Prostate gland (tissue), 2 donors: ENCODE results near the gene ZNF626. TPM values are rescaled to one million over a fixed set of nuclear protein-coding genes. Genes with fewer than 3 reads are reported as not detected.
"Not testable (repeated sequence)": the region's sequence is repeated elsewhere in the genome, so short reads cannot be mapped to it uniquely, and the experiment has no call there.

ENCODE experiments used
- DNase-seq: peaks from one replicate; pipeline ENCODE4 v3.0.0-alpha.2; 2019; ENCODE audit warnings: low spot score
- H3K27ac ChIP-seq, 2 donors: fragments of 200-600 bp; sonication (generic); 2 replicates each; pipeline ENCODE4 v1.5.1; 2017 to 2019
- H3K27me3 ChIP-seq: fragments of 200-600 bp; sonication (generic); replicated peaks from 2 replicates; pipeline ENCODE4 v1.5.1; 2019; ENCODE audit not compliant: insufficient read depth
- H3K36me3 ChIP-seq, 2 donors: fragments of 200-600 bp; sonication (generic); 1 replicate in 1 of 2; 2 replicates in 1 of 2; pipeline versions ENCODE4 v1.5.1 to v1.8.1; 2017 to 2019
- H3K4me1 ChIP-seq: fragments of 200-600 bp; sonication (generic); replicated peaks from 2 replicates; pipeline ENCODE4 v1.5.1; 2019
- H3K4me3 ChIP-seq, 2 donors: fragments of 200-600 bp; sonication (generic); 2 replicates each; pipeline ENCODE4 v1.5.1; 2017 to 2019
- H3K9me3 ChIP-seq: fragments of 200-600 bp; sonication (generic); 2 replicates; pipeline ENCODE4 v1.5.1; 2017
- CTCF ChIP-seq, 4 experiments: fragments of 200-600 bp in 2 of 4; fragments of 450-650 bp in 2 of 4; sonication (generic) in 2 of 4; IDR thresholded peaks; 1 replicate in 3 of 4; 2 replicates in 1 of 4; pipeline ENCODE4 v1.5.1; 2016 to 2019; ENCODE audit warnings: antibody characterized with exemption in 4 of 4, mild to moderate bottlenecking in 2 of 4, moderate library complexity in 2 of 4
- POLR2A ChIP-seq: fragments of 450-650 bp; IDR thresholded peaks from one replicate; pipeline ENCODE4 v1.6.1; 2016; ENCODE audit warnings: antibody characterized with exemption, mild to moderate bottlenecking
- POLR2AphosphoS5 ChIP-seq: sonication (generic); formaldehyde crosslinking; IDR thresholded peaks from one replicate; pipeline ENCODE4 v1.6.1; 2017; ENCODE audit warnings: antibody characterized with exemption
- WGBS: methylation state at CpG from one replicate; pipeline ENCODE4 v1.1.5; 2018; 5-methylcytosine and 5-hydroxymethylcytosine counted together
- intact Hi-C: fragments of 100-400 bp; cut with DNase I; formaldehyde crosslinking; loops from one replicate; pipeline ENCODE4 v1.14.2; 2022
- total RNA-seq, 2 donors: library from RNA; depleted of rRNA; stranded (reverse); fragments of >200 nt; gene quantifications; one replicate each; pipeline ENCODE4 v1.1.0, GENCODE V29; 2016

ZNF626 gene
- total RNA-seq = 10 to 100 TPM; 18.5 to 21.5 TPM

DNA sequence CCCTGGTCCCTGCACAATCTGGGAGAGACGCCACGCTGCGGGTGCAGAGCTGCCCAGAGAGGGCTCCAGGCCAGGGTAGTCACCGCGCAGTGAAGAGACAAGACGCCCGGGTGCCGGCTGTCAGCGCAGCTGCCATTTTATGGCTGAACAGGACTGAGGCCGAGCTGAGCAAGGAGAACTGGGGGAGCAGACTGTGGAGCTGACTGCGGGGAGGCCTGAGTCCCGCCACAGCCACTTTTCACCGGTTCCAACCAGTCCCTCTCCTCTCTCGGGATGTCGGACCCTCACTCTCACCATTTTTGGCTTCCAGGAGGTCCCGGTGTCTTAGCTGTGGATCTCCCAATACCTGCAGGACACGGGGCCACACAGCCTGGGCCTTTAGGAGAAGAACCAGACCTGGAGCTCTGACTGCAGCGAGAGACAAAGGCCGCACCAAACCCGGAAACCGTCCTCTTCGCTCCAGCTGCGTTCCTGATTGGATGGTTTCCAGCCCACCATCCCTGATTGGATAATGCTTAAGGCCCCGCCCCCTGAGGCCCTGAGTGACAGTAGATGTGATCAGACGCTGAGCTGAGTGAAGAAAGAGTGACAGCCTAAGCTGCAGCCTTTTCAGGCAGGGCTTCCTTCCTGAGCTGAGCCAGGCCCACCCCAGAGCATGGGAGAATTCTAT, at the start of gene ZNF626:
Gene ZNF626 (minus strand): TSS at position 422 of the 670 bp plus-strand sequence. CDS start 125 bp downstream, at position 297.
- TF ChIP-seq POLR2A (peak; percentile 60), POLR2AphosphoS5 (peak; percentile 92), CTCF (IDR thresholded peaks at IDR 0.05) (no peak)
- Histone ChIP-seq H3K27me3 (no peaks in the 10 kb centered on the region), H3K36me3 (no peaks in the 10 kb centered on the region), H3K9me3 (no peaks in the 10 kb centered on the region), H3K4me1 (no peaks in the 10 kb centered on the region), H3K27ac (peak within 1 kb of the TSS; percentile 71 to 84), H3K4me3 (peak within 1 kb of the TSS; percentile 42 to 62)
- peak; percentile 98 for DNase-seq
- intact Hi-C loops = loop anchor here (10.0 kb wide), 2 partner anchors 96 to 114 kb away; partner anchors contain the start of genes ZNF66 and ZNF737
- under 1% methylated on average over 18 of the region's 25 CpGs for WGBS

DNA sequence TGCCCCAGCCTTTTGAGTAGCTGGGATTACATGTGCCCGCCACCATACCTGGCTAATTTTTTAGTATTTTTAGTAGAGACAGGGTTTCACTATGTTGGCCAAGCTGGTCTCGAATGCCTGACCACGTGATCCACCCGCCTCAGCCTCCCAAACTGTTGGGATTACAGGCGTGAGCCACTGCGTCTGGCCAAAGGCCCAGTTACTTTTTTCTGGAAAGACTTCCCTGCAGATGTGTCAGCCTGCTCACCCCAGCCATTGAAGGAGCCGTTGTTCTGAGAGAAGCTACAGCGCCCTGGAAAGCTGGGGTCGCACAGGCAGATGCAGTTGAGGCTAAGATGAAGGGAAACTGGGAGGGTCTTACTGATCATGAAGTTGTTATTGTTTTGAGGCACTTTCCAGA, 7.9 kb upstream of the ZNF626 start:
- no peak for DNase-seq
- Histone ChIP-seq H3K4me3 (no peak overlapping the region), H3K4me1 (no peaks in the 10 kb centered on the region), H3K27ac (no peak overlapping the region), H3K36me3 (no peaks in the 10 kb centered on the region), H3K9me3 (no peaks in the 10 kb centered on the region), H3K27me3 (no peaks in the 10 kb centered on the region)
- intact Hi-C loops = loop anchor here (10.0 kb wide), 2 partner anchors 104 to 106 kb away; partner anchors contain the start of genes ZNF66 and ZNF737
- TF ChIP-seq POLR2A = no peak
- TF ChIP-seq CTCF (IDR thresholded peaks at IDR 0.05) = no peak
- TF ChIP-seq POLR2AphosphoS5 = no peak
- WGBS = 92% methylated on average over 9 of the region's 9 CpGs

GRCh38 chr19:20667281-20667680, 5.9 kb upstream of the ZNF626 start:
- no peaks in the 10 kb centered on the region for H3K4me1 ChIP-seq
- no peaks in the 10 kb centered on the region for H3K36me3 ChIP-seq
- H3K27ac ChIP-seq = no peak overlapping the region
- no peak for TF ChIP-seq POLR2A
- no peak for TF ChIP-seq CTCF (IDR thresholded peaks at IDR 0.05)
- no peak for TF ChIP-seq POLR2AphosphoS5
- DNase-seq = no peak
- intact Hi-C loops = loop anchor here (10.0 kb wide), 2 partner anchors 102 to 108 kb away; partner anchors contain the start of genes ZNF66 and ZNF737
- no peaks in the 10 kb centered on the region for H3K9me3 ChIP-seq
- no peaks in the 10 kb centered on the region for H3K27me3 ChIP-seq
- H3K4me3 ChIP-seq = no peak overlapping the region
- WGBS = 100% methylated on average over 4 of the region's 4 CpGs

DNA sequence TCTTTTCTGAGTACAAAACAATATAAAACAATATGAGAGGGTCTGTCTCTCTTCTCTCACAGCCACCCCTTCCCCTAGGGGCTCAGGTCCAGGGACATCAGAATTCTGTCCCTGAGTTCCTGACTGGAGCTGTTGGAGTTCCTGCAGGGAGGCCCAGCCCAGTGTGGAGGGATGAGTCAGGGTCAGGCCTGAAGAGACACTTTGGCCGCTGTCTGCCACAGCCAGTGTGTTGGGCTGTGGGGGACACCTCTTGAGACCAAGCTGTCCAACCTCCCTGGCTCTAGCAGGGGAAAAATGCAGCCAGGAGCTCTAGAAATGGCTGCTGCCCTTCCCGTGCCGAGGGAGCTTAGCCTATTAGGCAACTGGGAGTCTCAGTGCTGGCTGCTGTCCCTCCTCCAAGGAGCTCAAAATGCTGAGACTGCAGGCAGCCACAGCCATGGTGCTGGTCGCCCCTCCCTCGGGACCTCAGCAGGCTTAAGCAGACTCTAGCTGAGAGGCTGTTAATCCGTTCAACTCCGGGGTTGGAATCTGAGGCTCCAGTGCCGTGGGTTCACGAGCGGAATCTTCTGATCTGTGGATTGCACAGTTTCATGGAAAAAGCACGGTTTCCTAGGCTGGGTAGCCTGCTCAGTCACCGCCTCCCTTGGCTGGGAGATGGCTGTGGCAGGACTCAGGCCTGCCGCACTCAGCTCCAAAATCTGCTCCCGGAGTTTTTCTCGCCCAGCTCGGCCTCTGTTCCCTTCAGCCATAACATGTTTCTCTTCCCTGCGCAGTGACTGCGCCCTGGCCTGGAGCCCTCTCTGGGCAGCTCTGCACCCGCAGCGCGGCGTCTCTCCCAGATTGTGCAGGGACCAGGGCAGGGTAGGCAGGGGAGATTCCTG, 3.8 kb upstream of the ZNF626 start:
- no peak for DNase-seq
- Histone ChIP-seq H3K4me3 (no peak overlapping the region), H3K4me1 (no peaks in the 10 kb centered on the region), H3K27ac (no peak overlapping the region), H3K36me3 (no peaks in the 10 kb centered on the region), H3K27me3 (no peaks in the 10 kb centered on the region), H3K9me3 (no peaks in the 10 kb centered on the region)
- TF ChIP-seq POLR2AphosphoS5 = no peak
- no peak for TF ChIP-seq POLR2A
- TF ChIP-seq CTCF (IDR thresholded peaks at IDR 0.05) = no peak
- intact Hi-C loops = loop anchor here (10.0 kb wide), 2 partner anchors 100 to 110 kb away; partner anchors contain the start of genes ZNF66 and ZNF737
- 61% methylated on average over 22 of the region's 22 CpGs for WGBS

GRCh38 chr19:20664475-20664874, 3.1 kb upstream of the ZNF626 start:
- H3K36me3 ChIP-seq, DNase-seq, H3K9me3 ChIP-seq, H3K27ac ChIP-seq, H3K27me3 ChIP-seq, H3K4me3 ChIP-seq, H3K4me1 ChIP-seq: not testable (repeated sequence)
- intact Hi-C loops = loop anchor here (10.0 kb wide), 2 partner anchors 100 to 110 kb away; partner anchors contain the start of genes ZNF66 and ZNF737
- 72% methylated on average over 10 of the region's 10 CpGs for whole genome bisulfite sequencing
